HEK293T (cell line): ENCODE results near the gene SUGCT.
"Not testable (repeated sequence)": the region's sequence is repeated elsewhere in the genome, so short reads cannot be mapped to it uniquely, and the experiment has no call there.

ENCODE experiments used
- ARNT ChIP-seq: fragments of 450-650 bp; IDR thresholded peaks from 2 replicates; pipeline ENCODE4 v1.6.1; 2017; ENCODE audit warnings: mild to moderate bottlenecking
- ELF4 ChIP-seq: fragments of 450-650 bp; IDR thresholded peaks from 2 replicates; pipeline ENCODE4 v1.6.1; 2017; ENCODE audit warnings: antibody characterized with exemption
- FOXA1 ChIP-seq: fragments of 450-650 bp; IDR thresholded peaks from 2 replicates; pipeline ENCODE4 v1.6.1; 2016; ENCODE audit warnings: mild to moderate bottlenecking
- FOXK2 ChIP-seq: fragments of 450-650 bp; IDR thresholded peaks from 2 replicates; pipeline ENCODE4 v1.6.1; 2016; ENCODE audit warnings: mild to moderate bottlenecking
- FOXM1 ChIP-seq: fragments of 450-650 bp; IDR thresholded peaks from 2 replicates; pipeline ENCODE4 v1.6.1; 2017; ENCODE audit warnings: mild to moderate bottlenecking, borderline replicate concordance
- HDGF ChIP-seq: fragments of 450-650 bp; IDR thresholded peaks from 2 replicates; pipeline ENCODE4 v1.6.1; 2017; ENCODE audit warnings: antibody characterized with exemption, borderline replicate concordance
- LEF1 ChIP-seq: fragments of 450-650 bp; IDR thresholded peaks from 2 replicates; pipeline ENCODE4 v1.6.1; 2017; ENCODE audit warnings: mild to moderate bottlenecking, borderline replicate concordance
- NFRKB ChIP-seq: fragments of 450-650 bp; IDR thresholded peaks from 2 replicates; pipeline ENCODE4 v1.6.1; 2016; ENCODE audit warnings: mild to moderate bottlenecking, moderate library complexity
- PKNOX1 ChIP-seq: fragments of 450-650 bp; IDR thresholded peaks from 2 replicates; pipeline ENCODE4 v1.6.1; 2016
- SP1 ChIP-seq: fragments of 450-650 bp; IDR thresholded peaks from 2 replicates; pipeline ENCODE4 v1.6.1; 2017
- TARDBP ChIP-seq: fragments of 450-650 bp; IDR thresholded peaks from 2 replicates; pipeline ENCODE4 v1.6.1; 2016

GRCh38 chr7:40253444-40253843 lies 118.6 kb downstream of the SUGCT start:
- not testable (repeated sequence) for TF ChIP-seq FOXM1, HDGF, ARNT, FOXK2, PKNOX1, TARDBP, SP1, FOXA1, ELF4, LEF1, NFRKB
